Neural progenitor cell (in vitro differentiated cells): ENCODE measurements around the gene RAB3A.

Experiments used
- EZH2phosphoT487 ChIP-seq: fragments of 200-600 bp; sonication (generic); IDR thresholded peaks from 2 replicates; pipeline ENCODE4 v1.6.1; 2017; ENCODE audit warnings: antibody characterized with exemption
- TF ChIP-seq, protein P1 (sequence below): fragments of 200-600 bp; sonication (generic); IDR thresholded peaks from 2 replicates; pipeline ENCODE4 v1.5.1; 2017; ENCODE audit warnings: antibody characterized with exemption, mild to moderate bottlenecking

DNA sequence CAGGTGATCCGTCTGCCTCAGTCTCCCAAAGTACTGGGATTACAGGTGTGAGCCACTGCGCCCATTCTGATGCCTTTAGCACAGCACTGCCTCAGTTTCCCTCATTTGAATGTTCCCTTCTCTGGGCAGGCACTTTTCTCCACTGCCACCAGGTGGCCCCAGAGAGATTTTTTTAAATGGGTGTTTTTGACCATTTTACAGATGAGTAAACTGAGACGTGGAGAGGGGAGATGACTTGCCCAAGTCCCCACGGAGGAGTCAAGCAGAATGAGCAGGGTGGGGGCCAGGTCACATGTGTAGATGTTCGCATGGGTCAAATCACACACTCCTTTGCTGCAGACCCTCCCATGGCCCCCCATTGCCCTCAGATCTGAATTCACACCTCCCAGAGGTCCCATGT lies 25.6 kb upstream of the RAB3A start:
- TF ChIP-seq, protein P1, sequence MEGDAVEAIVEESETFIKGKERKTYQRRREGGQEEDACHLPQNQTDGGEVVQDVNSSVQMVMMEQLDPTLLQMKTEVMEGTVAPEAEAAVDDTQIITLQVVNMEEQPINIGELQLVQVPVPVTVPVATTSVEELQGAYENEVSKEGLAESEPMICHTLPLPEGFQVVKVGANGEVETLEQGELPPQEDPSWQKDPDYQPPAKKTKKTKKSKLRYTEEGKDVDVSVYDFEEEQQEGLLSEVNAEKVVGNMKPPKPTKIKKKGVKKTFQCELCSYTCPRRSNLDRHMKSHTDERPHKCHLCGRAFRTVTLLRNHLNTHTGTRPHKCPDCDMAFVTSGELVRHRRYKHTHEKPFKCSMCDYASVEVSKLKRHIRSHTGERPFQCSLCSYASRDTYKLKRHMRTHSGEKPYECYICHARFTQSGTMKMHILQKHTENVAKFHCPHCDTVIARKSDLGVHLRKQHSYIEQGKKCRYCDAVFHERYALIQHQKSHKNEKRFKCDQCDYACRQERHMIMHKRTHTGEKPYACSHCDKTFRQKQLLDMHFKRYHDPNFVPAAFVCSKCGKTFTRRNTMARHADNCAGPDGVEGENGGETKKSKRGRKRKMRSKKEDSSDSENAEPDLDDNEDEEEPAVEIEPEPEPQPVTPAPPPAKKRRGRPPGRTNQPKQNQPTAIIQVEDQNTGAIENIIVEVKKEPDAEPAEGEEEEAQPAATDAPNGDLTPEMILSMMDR, result peak; percentile 52
- no peak for TF ChIP-seq EZH2phosphoT487
